A549 (cell line): ENCODE results near the gene SLC39A5. TPM values are rescaled to one million over a fixed set of nuclear protein-coding genes. Genes with fewer than 3 reads are reported as not detected.

Source experiments
- ATAC-seq, 2 experiments: fragments of 200-7000 bp in 1 of 2; fragments of >200 bp in 1 of 2; cut with Nextera tagmentation in 1 of 2; cut with Tn5 transposase in 1 of 2; 3 replicates each; pipeline versions ENCODE4 v1.8.0 to v1.9.1; 2018 to 2020; ENCODE audit warnings: mild to moderate bottlenecking in 1 of 2, moderate library complexity in 1 of 2
- CTCF ChIA-PET: fragments of 300-600 bp; sonication (Branson Sonifier 250); formaldehyde crosslinking; extraction: SDS; loops from one replicate; lab custom pipeline; 2021; ENCODE audit warnings: antibody characterized with exemption, inconsistent platforms; lab: Yijun Ruan, JAX
- POLR2A ChIA-PET: fragments of 350-600 bp; formaldehyde crosslinking; extraction: SDS; loops from one replicate; lab custom pipeline; 2021; ENCODE audit warnings: antibody characterized with exemption, inconsistent platforms; lab: Yijun Ruan, JAX
- DNase-seq, 2 experiments: peaks; one replicate each; pipeline versions ENCODE4 v3.0.0 to v3.0.0-alpha.2; 2011 to 2016; ENCODE audit warnings: low read depth in 1 of 2, low spot score in 1 of 2
- FAIRE-seq: peaks from 2 replicates; lab custom pipeline; 2011; peaks lifted over from hg19 to GRCh38; lab: Jason Lieb, UNC
- H3K27ac ChIP-seq, 2 experiments: fragments of >200 bp; sonication (Bioruptor Twin); formaldehyde crosslinking; 3 replicates each; pipeline ENCODE4 v1.5.1; 2016 to 2017
- H3K4me1 ChIP-seq: fragments of >200 bp; sonication (Bioruptor Twin); formaldehyde crosslinking; 3 replicates; pipeline ENCODE4 v1.6.1; 2016
- H3K4me2 ChIP-seq: fragments of >200 bp; sonication (Bioruptor Twin); formaldehyde crosslinking; 3 replicates; pipeline ENCODE4 v1.6.1; 2016
- H3K4me3 ChIP-seq: fragments of >200 bp; sonication (Bioruptor Twin); formaldehyde crosslinking; 3 replicates; pipeline ENCODE4 v1.5.1; 2016
- H3K9me3 ChIP-seq: fragments of >200 bp; sonication (Bioruptor Twin); formaldehyde crosslinking; 3 replicates; pipeline ENCODE4 v1.6.1; 2016
- BHLHE40 ChIP-seq: IDR thresholded peaks from 2 replicates; pipeline ENCODE4 v1.6.1; 2012; ENCODE audit warnings: low read depth, low read length, inconsistent platforms
- CBX2 ChIP-seq: fragments of 200-600 bp; sonication (generic); IDR thresholded peaks from 2 replicates; pipeline ENCODE4 v1.6.1; 2016; ENCODE audit warnings: low read depth, mild to moderate bottlenecking, borderline replicate concordance
- CHD4 ChIP-seq: fragments of 200-600 bp; sonication (generic); IDR thresholded peaks from 2 replicates; pipeline ENCODE4 v1.6.1; 2016; ENCODE audit warnings: antibody characterized with exemption, mild to moderate bottlenecking, borderline replicate concordance
- EP300 ChIP-seq, 2 experiments: fragments of >200 bp; sonication (Bioruptor Twin); formaldehyde crosslinking; IDR thresholded peaks; 2 replicates in 1 of 2; 3 replicates in 1 of 2; pipeline ENCODE4 v1.6.1; 2016 to 2017
- HDAC2 ChIP-seq: fragments of 200-600 bp; sonication (generic); IDR thresholded peaks from 2 replicates; pipeline ENCODE4 v1.6.1; 2016
- HOXB5 ChIP-seq: fragments of 250-450 bp; sonication (Bioruptor Pico); IDR thresholded peaks from 2 replicates; pipeline ENCODE4 v1.5.0; 2020; ENCODE audit warnings: mild to moderate bottlenecking, moderate library complexity
- JUN ChIP-seq, 2 experiments: fragments of >200 bp; sonication (Bioruptor Twin); formaldehyde crosslinking; IDR thresholded peaks; 2 replicates in 1 of 2; 3 replicates in 1 of 2; pipeline ENCODE4 v1.6.1; 2016 to 2017
- KDM5A ChIP-seq: fragments of 200-600 bp; sonication (generic); IDR thresholded peaks from 2 replicates; pipeline ENCODE4 v1.6.1; 2016; ENCODE audit warnings: antibody characterized with exemption, mild to moderate bottlenecking
- PHF8 ChIP-seq: fragments of 200-600 bp; sonication (generic); IDR thresholded peaks from 2 replicates; pipeline ENCODE4 v1.6.1; 2016; ENCODE audit warnings: low read depth, mild to moderate bottlenecking, antibody characterized with exemption, moderate library complexity, borderline replicate concordance
- POLR2A ChIP-seq: IDR thresholded peaks from 2 replicates; pipeline ENCODE4 v1.6.1; 2012; ENCODE audit warnings: mild to moderate bottlenecking, low read length
- RAD21 ChIP-seq, 2 experiments: fragments of >200 bp in 1 of 2; sonication (Bioruptor Twin) in 1 of 2; formaldehyde crosslinking in 1 of 2; IDR thresholded peaks in 1 of 2; conservative IDR thresholded peaks in 1 of 2; 2 replicates in 1 of 2; 3 replicates in 1 of 2; pipeline ENCODE4 v1.6.1; 2012 to 2018; ENCODE audit warnings: inconsistent platforms in 1 of 2
- RCOR1 ChIP-seq: fragments of 150-350 bp; IDR thresholded peaks from 2 replicates; pipeline ENCODE4 v1.6.1; 2014; ENCODE audit warnings: antibody characterized with exemption, low read length, low read depth
- RFX5 ChIP-seq: fragments of 450-650 bp; IDR thresholded peaks from 2 replicates; pipeline ENCODE4 v1.7.1; 2014; ENCODE audit warnings: antibody characterized with exemption, mild to moderate bottlenecking, moderate library complexity
- SMC3 ChIP-seq: fragments of >200 bp; sonication (Bioruptor Twin); formaldehyde crosslinking; IDR thresholded peaks from 3 replicates; pipeline ENCODE4 v1.6.1; 2018; ENCODE audit warnings: inconsistent platforms
- WGBS: methylation state at CpG from one replicate; pipeline ENCODE4 v1.1.6; 2017; ENCODE audit errors: missing lambda C conversion rate; 5-methylcytosine and 5-hydroxymethylcytosine counted together
- polyA plus RNA-seq, 4 experiments: library from polyadenylated mRNA; depleted of rRNA in 3 of 4; stranded (reverse); fragments of >200 nt; fragmentation: RNase III in 1 of 4; extraction: RNeasy Plus Mini Kit Qiagen cat#74134 plus additional on column Dnase treatment in 1 of 4; gene quantifications; 2 replicates in 3 of 4; 3 replicates in 1 of 4; pipeline ENCODE4 v1.2.3, GENCODE V29; 2011 to 2017
- TF ChIP-seq, protein P1 (sequence below): IDR thresholded peaks from 2 replicates; pipeline ENCODE4 v1.6.1; 2012
- TF ChIP-seq, protein P2 (sequence below): fragments of 150-350 bp; IDR thresholded peaks from 2 replicates; pipeline ENCODE4 v1.6.1; 2014; ENCODE audit warnings: low read depth, mild to moderate bottlenecking, low read length
- TF ChIP-seq, protein P3 (sequence below): fragments of 250-450 bp; sonication (Bioruptor Pico); IDR thresholded peaks from 2 replicates; pipeline ENCODE4 v1.5.0; 2021; ENCODE audit warnings: mild to moderate bottlenecking, moderate library complexity, borderline replicate concordance
- TF ChIP-seq, protein P4 (sequence below): fragments of >200 bp; sonication (Bioruptor Twin); formaldehyde crosslinking; IDR thresholded peaks from 3 replicates; pipeline ENCODE4 v1.6.1; 2016
- TF ChIP-seq, protein P5 (sequence below): IDR thresholded peaks from 2 replicates; pipeline ENCODE4 v1.6.1; 2012; ENCODE audit warnings: low read depth, borderline replicate concordance
- TF ChIP-seq, protein P6 (sequence below): fragments of 450-650 bp; IDR thresholded peaks from 2 replicates; pipeline ENCODE4 v1.6.1; 2014; ENCODE audit warnings: antibody characterized with exemption
- TF ChIP-seq, protein P7 (sequence below): fragments of 200-600 bp; sonication (generic); IDR thresholded peaks from 2 replicates; pipeline ENCODE4 v1.6.1; 2016; ENCODE audit warnings: antibody characterized with exemption, mild to moderate bottlenecking, moderate library complexity
- TF ChIP-seq, protein P8 (sequence below): fragments of >200 bp; sonication (Bioruptor Twin); formaldehyde crosslinking; IDR thresholded peaks from 3 replicates; pipeline ENCODE4 v1.5.1; 2016

SLC39A5 gene
- polyA plus RNA-seq, 2 of the 4 experiments (the other 2 are of a cell fraction), result 0.23 TPM; not detected in 1

DNA sequence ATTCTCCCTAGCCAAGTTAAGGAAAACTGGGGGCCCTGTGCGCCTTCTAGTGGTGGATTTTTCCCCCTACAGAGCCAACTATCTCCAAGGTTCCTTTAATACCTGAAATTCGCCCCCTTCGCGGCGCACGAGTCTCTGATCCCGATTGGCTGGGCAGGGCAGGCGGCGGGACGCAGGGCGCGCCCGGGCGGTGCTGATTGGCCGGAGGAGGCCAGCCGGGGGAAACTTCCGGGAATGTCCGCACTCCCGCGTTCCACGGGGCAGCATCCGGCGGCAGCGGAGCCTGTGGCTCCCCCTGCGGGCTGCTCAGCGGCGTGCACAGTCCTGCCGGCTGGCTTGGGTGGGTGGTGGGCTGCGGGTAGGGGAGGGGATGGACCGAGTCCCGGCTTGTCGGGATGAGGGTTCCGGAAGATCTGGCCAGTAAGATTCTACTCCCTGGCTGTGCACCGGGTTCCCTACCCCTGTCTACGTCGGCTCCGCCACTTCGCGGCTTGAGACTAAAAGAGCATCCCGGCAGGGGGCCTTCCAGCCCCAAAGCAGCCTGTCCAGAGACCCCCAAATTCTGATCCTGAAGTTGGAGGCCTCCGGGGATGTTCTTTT is 5.6 kb upstream of the SLC39A5 start, which contains the start of gene NABP2:
NABP2 (plus strand) TSS at position 241 of the 600 bp plus-strand sequence. CDS start 515 bp downstream, outside the sequence.
- peak within 1 kb of the TSS; percentile 66 for H3K4me3 ChIP-seq
- TF ChIP-seq, protein P1, sequence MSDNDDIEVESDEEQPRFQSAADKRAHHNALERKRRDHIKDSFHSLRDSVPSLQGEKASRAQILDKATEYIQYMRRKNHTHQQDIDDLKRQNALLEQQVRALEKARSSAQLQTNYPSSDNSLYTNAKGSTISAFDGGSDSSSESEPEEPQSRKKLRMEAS, result peak; percentile 93
- TF ChIP-seq BHLHE40 (no peak), RAD21 (conservative IDR thresholded peaks at IDR 0.05 in 1 of 2, IDR thresholded peaks at IDR 0.05 in 1 of 2) (peak; percentile 57 to 73), PHF8 (0 out of 2 replicates have a peak, but pooled peaks have one; percentile 25), HDAC2 (no peak), EP300 (IDR thresholded peaks at IDR 0.05) (no peak), CHD4 (no peak), RFX5 (peak; percentile 89), SMC3 (peak; percentile 79), POLR2A (peak; percentile 61), RCOR1 (no peak), CBX2 (no peak), HOXB5 (CRISPR knock-in tag) (no peak), JUN (IDR thresholded peaks at IDR 0.05) (peak in 1 of 2 experiments; percentile 64; a peak in 2 of 5 replicates), KDM5A (peak; percentile 59; the same call in 1 of the 2 replicates)
- TF ChIP-seq, protein P2, sequence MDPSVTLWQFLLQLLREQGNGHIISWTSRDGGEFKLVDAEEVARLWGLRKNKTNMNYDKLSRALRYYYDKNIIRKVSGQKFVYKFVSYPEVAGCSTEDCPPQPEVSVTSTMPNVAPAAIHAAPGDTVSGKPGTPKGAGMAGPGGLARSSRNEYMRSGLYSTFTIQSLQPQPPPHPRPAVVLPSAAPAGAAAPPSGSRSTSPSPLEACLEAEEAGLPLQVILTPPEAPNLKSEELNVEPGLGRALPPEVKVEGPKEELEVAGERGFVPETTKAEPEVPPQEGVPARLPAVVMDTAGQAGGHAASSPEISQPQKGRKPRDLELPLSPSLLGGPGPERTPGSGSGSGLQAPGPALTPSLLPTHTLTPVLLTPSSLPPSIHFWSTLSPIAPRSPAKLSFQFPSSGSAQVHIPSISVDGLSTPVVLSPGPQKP, result no peak
- TF ChIP-seq, protein P3, sequence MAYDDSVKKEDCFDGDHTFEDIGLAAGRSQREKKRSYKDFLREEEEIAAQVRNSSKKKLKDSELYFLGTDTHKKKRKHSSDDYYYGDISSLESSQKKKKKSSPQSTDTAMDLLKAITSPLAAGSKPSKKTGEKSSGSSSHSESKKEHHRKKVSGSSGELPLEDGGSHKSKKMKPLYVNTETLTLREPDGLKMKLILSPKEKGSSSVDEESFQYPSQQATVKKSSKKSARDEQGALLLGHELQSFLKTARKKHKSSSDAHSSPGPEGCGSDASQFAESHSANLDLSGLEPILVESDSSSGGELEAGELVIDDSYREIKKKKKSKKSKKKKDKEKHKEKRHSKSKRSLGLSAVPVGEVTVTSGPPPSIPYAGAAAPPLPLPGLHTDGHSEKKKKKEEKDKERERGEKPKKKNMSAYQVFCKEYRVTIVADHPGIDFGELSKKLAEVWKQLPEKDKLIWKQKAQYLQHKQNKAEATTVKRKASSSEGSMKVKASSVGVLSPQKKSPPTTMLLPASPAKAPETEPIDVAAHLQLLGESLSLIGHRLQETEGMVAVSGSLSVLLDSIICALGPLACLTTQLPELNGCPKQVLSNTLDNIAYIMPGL, result peak; percentile 77; the same call in 1 of the 2 replicates
- TF ChIP-seq, protein P4, sequence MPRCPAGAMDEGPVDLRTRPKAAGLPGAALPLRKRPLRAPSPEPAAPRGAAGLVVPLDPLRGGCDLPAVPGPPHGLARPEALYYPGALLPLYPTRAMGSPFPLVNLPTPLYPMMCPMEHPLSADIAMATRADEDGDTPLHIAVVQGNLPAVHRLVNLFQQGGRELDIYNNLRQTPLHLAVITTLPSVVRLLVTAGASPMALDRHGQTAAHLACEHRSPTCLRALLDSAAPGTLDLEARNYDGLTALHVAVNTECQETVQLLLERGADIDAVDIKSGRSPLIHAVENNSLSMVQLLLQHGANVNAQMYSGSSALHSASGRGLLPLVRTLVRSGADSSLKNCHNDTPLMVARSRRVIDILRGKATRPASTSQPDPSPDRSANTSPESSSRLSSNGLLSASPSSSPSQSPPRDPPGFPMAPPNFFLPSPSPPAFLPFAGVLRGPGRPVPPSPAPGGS, result 0 out of 3 replicates have a peak, but pooled peaks have one; percentile 12
- TF ChIP-seq, protein P5, sequence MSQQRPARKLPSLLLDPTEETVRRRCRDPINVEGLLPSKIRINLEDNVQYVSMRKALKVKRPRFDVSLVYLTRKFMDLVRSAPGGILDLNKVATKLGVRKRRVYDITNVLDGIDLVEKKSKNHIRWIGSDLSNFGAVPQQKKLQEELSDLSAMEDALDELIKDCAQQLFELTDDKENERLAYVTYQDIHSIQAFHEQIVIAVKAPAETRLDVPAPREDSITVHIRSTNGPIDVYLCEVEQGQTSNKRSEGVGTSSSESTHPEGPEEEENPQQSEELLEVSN, result peak; percentile 93
- TF ChIP-seq, protein P6, sequence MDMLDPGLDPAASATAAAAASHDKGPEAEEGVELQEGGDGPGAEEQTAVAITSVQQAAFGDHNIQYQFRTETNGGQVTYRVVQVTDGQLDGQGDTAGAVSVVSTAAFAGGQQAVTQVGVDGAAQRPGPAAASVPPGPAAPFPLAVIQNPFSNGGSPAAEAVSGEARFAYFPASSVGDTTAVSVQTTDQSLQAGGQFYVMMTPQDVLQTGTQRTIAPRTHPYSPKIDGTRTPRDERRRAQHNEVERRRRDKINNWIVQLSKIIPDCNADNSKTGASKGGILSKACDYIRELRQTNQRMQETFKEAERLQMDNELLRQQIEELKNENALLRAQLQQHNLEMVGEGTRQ, result peak; percentile 68
- TF ChIP-seq, protein P7, sequence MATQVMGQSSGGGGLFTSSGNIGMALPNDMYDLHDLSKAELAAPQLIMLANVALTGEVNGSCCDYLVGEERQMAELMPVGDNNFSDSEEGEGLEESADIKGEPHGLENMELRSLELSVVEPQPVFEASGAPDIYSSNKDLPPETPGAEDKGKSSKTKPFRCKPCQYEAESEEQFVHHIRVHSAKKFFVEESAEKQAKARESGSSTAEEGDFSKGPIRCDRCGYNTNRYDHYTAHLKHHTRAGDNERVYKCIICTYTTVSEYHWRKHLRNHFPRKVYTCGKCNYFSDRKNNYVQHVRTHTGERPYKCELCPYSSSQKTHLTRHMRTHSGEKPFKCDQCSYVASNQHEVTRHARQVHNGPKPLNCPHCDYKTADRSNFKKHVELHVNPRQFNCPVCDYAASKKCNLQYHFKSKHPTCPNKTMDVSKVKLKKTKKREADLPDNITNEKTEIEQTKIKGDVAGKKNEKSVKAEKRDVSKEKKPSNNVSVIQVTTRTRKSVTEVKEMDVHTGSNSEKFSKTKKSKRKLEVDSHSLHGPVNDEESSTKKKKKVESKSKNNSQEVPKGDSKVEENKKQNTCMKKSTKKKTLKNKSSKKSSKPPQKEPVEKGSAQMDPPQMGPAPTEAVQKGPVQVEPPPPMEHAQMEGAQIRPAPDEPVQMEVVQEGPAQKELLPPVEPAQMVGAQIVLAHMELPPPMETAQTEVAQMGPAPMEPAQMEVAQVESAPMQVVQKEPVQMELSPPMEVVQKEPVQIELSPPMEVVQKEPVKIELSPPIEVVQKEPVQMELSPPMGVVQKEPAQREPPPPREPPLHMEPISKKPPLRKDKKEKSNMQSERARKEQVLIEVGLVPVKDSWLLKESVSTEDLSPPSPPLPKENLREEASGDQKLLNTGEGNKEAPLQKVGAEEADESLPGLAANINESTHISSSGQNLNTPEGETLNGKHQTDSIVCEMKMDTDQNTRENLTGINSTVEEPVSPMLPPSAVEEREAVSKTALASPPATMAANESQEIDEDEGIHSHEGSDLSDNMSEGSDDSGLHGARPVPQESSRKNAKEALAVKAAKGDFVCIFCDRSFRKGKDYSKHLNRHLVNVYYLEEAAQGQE, result no peak
- TF ChIP-seq, protein P8, sequence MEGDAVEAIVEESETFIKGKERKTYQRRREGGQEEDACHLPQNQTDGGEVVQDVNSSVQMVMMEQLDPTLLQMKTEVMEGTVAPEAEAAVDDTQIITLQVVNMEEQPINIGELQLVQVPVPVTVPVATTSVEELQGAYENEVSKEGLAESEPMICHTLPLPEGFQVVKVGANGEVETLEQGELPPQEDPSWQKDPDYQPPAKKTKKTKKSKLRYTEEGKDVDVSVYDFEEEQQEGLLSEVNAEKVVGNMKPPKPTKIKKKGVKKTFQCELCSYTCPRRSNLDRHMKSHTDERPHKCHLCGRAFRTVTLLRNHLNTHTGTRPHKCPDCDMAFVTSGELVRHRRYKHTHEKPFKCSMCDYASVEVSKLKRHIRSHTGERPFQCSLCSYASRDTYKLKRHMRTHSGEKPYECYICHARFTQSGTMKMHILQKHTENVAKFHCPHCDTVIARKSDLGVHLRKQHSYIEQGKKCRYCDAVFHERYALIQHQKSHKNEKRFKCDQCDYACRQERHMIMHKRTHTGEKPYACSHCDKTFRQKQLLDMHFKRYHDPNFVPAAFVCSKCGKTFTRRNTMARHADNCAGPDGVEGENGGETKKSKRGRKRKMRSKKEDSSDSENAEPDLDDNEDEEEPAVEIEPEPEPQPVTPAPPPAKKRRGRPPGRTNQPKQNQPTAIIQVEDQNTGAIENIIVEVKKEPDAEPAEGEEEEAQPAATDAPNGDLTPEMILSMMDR, result peak; percentile 95
- peak within 1 kb of the TSS; percentile 80 to 94 for H3K27ac ChIP-seq
- ChIA-PET CTCF (interaction anchor here (1.0 to 4.2 kb wide), 6 partner anchors 18 to 105 kb away, joined by 3 to 56 read pairs (median 18); partner anchors contain the start of genes SMARCC2 and ZC3H10), POLR2A (no interaction called here)
- FAIRE-seq, result no peak
- DNase-seq, result peak; percentile 99
- no peaks in the 10 kb centered on the region for H3K9me3 ChIP-seq
- H3K4me2 ChIP-seq, result peak within 1 kb of the TSS; percentile 87
- peak; percentile 84 to 89 for ATAC-seq
- 3% methylated on average over 24 of the region's 41 CpGs for WGBS
- H3K4me1 ChIP-seq, result peaks cover 26% of the 10 kb centered on the region
